ENCODE results near the gene MAL.

MAL gene

DNA sequence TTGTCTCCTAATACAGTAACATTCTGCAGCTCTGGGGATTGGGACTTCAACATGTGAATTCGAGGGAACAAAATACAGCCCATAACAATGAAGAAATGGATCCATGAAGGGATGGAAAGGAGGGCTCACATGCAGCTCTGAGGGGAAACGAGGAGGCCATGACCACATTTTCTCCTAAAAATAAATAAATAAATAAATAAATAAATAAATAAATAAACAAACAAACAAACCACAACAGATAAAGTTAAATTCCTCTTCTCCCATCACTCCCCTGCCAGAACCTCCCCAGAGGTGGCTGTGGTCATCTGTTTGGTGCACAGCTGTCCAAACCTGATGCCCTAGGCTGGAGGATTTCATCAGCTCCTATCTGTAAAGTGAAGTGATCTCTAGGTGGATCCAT is 42.7 kb downstream of the MAL start:
- DNase-seq (ENCODE audit: extremely low spot score), result no peak
- ChIA-PET POLR2A (no interaction called here), CTCF (no interaction called here)
- no peak for TF ChIP-seq FOXK2 (IDR thresholded peaks at IDR 0.05)
- no peak for TF ChIP-seq SUZ12 (IDR thresholded peaks at IDR 0.05)
- no peak for TF ChIP-seq BHLHE40 (IDR thresholded peaks at IDR 0.05; ENCODE audit: borderline replicate concordance)
- no peak for TF ChIP-seq HDGF (IDR thresholded peaks at IDR 0.05; ENCODE audit: borderline replicate concordance)
- no peak for TF ChIP-seq NFRKB (IDR thresholded peaks at IDR 0.05)
- no peak for TF ChIP-seq CTBP1 (IDR thresholded peaks at IDR 0.05; ENCODE audit: borderline replicate concordance)
- TF ChIP-seq FOXA1 (IDR thresholded peaks at IDR 0.05), result no peak
- TF ChIP-seq ARNT (IDR thresholded peaks at IDR 0.05), result no peak
- no peak for TF ChIP-seq TARDBP (IDR thresholded peaks at IDR 0.05)
- no peak for TF ChIP-seq ELF4 (IDR thresholded peaks at IDR 0.05)
- no peak for TF ChIP-seq ZNF384 (IDR thresholded peaks at IDR 0.05)
- no peak for TF ChIP-seq SP1 (IDR thresholded peaks at IDR 0.05)
- no peak for TF ChIP-seq FOXM1 (IDR thresholded peaks at IDR 0.05; ENCODE audit: borderline replicate concordance)
- TF ChIP-seq LEF1 (IDR thresholded peaks at IDR 0.05; ENCODE audit: borderline replicate concordance), result no peak
- TF ChIP-seq, protein P1, sequence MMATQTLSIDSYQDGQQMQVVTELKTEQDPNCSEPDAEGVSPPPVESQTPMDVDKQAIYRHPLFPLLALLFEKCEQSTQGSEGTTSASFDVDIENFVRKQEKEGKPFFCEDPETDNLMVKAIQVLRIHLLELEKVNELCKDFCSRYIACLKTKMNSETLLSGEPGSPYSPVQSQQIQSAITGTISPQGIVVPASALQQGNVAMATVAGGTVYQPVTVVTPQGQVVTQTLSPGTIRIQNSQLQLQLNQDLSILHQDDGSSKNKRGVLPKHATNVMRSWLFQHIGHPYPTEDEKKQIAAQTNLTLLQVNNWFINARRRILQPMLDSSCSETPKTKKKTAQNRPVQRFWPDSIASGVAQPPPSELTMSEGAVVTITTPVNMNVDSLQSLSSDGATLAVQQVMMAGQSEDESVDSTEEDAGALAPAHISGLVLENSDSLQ (IDR thresholded peaks at IDR 0.05), result no peak

DNA sequence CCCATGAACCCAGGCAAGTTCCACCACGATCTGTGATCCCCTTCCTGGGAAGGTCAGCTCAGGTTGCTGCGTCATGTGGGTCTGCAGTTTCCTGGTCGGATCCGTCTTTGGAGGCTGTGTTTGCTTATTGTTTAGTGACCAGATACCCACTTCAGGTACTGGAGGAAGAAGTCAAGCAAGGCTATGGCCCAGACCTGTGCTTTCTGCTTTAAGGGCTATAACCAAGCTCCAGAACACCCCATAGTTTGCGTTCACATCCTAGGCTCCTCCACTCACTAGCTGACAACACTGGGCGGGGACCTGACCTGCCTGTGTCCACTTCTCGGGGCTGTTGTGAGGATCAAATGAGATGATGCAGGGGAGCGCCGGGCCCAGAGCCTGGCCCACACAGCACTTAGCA is 44.0 kb downstream of the MAL start:
- POLR2A ChIA-PET, result no interaction called here
- CTCF ChIA-PET, result no interaction called here
- DNase-seq (ENCODE audit: extremely low spot score), result no peak
- TF ChIP-seq HDGF (IDR thresholded peaks at IDR 0.05; ENCODE audit: borderline replicate concordance) (no peak), ARNT (IDR thresholded peaks at IDR 0.05) (no peak), L3MBTL2 (conservative IDR thresholded peaks at IDR 0.05) (no peak), FOXA1 (IDR thresholded peaks at IDR 0.05) (no peak), TARDBP (IDR thresholded peaks at IDR 0.05) (no peak), CTBP1 (IDR thresholded peaks at IDR 0.05; ENCODE audit: borderline replicate concordance) (no peak), BHLHE40 (IDR thresholded peaks at IDR 0.05; ENCODE audit: borderline replicate concordance) (no peak)

DNA sequence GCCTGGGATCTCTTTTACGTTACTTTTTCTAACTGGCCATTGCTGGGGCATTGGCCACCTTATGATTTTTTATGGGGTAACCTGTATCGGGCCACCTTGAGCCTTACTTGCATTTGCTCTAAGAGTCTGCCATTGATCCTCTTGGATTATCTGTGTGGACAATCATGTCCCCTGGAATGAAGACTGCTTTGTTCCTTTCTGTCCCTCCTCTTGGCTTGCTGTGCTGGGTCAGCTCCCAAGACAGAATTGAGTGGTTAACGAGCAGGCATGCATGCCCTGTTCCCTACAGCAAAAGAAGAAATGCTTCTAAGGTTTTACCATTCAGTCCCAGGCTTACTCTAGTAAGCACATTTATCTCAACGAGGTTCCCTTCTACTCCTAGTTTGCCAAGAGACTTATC is 46.3 kb downstream of the MAL start:
- POLR2A ChIA-PET, result no interaction called here
- DNase-seq (ENCODE audit: extremely low spot score), result no peak
- no peak for TF ChIP-seq LEF1 (IDR thresholded peaks at IDR 0.05; ENCODE audit: borderline replicate concordance)
- no peak for TF ChIP-seq HDGF (IDR thresholded peaks at IDR 0.05; ENCODE audit: borderline replicate concordance)
- no peak for TF ChIP-seq FOXA1 (IDR thresholded peaks at IDR 0.05)
- no peak for TF ChIP-seq ZNF384 (IDR thresholded peaks at IDR 0.05)
- no peak for TF ChIP-seq CTBP1 (IDR thresholded peaks at IDR 0.05; ENCODE audit: borderline replicate concordance)
- TF ChIP-seq FOXK2 (IDR thresholded peaks at IDR 0.05), result no peak
- TF ChIP-seq, protein P1 (IDR thresholded peaks at IDR 0.05), result no peak
- no peak for TF ChIP-seq TARDBP (IDR thresholded peaks at IDR 0.05)
- TF ChIP-seq BHLHE40 (IDR thresholded peaks at IDR 0.05; ENCODE audit: borderline replicate concordance), result no peak
- no peak for TF ChIP-seq SUZ12 (IDR thresholded peaks at IDR 0.05)
- CTCF ChIA-PET, result no interaction called here

DNA sequence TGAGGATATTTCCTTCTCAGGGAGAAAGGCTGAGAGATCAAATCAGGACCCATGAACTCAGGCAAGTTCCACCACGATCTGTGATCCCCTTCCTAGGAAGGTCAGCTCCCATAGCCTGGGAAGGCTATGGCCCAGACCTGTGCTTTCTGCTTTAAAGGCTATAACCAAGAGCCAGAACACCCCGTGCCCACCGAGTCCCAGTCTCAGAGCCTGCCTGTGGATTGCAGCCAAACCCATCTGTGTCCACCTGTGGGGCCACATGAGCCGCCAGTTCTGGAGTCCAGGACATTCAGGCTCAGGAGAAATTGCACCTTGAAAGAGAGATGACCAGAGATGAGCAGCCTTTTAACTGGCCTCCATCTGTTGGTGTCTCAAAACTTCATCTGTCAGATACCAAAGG is 46.9 kb downstream of the MAL start:
- TF ChIP-seq ARNT (IDR thresholded peaks at IDR 0.05) (no peak), TARDBP (IDR thresholded peaks at IDR 0.05) (no peak)
- CTCF ChIA-PET, result no interaction called here
- POLR2A ChIA-PET, result no interaction called here
- no peak for DNase-seq (ENCODE audit: extremely low spot score)

DNA sequence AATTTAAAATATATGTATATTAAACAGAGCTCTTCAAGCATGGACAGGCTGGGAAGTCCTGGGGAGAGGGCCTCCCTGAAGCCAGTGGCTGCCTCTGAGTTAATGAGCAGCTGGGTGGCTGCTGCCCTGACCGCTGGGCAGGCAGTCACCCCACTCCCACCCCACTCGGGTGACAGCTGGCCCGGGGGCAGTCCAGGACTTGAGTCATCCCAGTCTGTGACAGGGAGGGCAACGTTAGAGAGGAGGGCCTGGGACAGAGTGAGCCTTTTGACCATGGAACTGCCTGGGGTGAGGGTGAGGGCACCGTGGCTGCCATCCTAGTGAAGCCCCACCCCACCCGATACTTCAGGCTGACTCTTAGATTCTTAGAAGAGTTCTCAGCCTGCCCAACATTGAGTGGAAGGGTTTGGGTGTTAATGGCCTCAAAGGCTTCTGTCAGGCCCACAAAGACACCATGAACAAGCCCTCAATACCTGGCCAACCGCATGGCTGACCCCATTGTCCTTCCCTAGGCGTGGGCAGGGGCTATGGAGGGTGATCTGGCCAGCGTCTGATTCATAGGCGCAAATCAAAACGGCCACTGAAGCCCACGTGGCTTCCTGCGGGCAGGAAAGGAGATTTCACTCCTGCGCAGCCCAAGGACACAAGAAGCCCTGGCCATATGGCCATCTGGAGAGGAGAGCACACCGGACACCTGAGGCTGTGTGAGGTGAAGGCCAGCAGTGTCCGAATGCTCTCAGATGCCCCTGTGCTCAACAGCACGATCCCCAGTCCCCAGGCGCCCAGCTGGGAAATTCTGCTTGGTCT is 48.6 kb downstream of the MAL start:
- POLR2A ChIA-PET, result no interaction called here
- no peak for DNase-seq (ENCODE audit: extremely low spot score)
- TF ChIP-seq CTBP1 (IDR thresholded peaks at IDR 0.05; ENCODE audit: borderline replicate concordance) (no peak), ZNF384 (IDR thresholded peaks at IDR 0.05) (no peak), BHLHE40 (IDR thresholded peaks at IDR 0.05; ENCODE audit: borderline replicate concordance) (no peak), NFRKB (IDR thresholded peaks at IDR 0.05) (no peak), ELF4 (IDR thresholded peaks at IDR 0.05) (no peak), HDGF (IDR thresholded peaks at IDR 0.05; ENCODE audit: borderline replicate concordance) (no peak), SP1 (IDR thresholded peaks at IDR 0.05) (no peak), L3MBTL2 (conservative IDR thresholded peaks at IDR 0.05) (no peak), FOXK2 (IDR thresholded peaks at IDR 0.05) (no peak), TARDBP (IDR thresholded peaks at IDR 0.05) (no peak)
- CTCF ChIA-PET, result interaction anchor here (0.6 kb wide), 1 partner anchor 235 kb away, joined by 6 read pairs; no protein-coding TSS in a partner anchor

DNA sequence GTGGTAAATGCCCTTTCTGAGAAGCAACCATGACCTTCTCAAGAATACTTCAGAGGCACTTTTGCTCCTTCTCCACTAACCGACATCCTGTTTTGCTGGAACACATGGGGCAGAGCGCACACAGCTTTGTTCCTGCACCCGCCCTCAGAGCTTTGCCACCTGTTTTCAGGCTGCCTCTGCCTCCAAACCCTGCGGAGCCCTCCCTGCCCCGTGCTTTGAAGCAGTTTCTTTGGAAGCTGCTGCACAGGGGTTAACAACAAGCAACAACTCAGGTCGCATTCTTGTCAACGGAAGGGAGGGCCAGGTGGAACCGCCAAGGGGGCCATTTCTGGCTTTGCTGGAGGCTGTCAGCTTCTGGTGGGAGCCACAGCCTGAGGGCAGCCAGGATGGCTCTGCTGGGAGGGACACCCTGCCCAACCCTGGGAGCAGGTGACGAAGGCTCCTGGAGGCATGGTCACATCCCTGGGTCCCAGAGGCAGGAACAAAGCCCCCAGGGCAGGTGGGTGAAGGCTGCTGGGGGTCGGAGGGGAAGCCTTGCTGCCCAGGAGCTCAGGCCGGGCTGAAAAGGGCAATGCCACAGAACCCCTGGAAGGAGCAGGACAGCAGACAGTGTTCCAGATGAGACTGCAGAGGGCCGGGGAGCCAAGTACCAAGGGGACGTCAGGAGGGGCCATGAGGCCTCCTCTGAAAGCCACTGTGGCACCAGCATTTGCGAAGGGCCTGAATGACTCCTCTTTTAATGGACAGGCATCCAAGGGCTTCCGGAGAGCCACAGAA is 49.3 kb downstream of the MAL start:
- POLR2A ChIA-PET, result no interaction called here
- DNase-seq (ENCODE audit: extremely low spot score), result no peak
- TF ChIP-seq LEF1 (IDR thresholded peaks at IDR 0.05; ENCODE audit: borderline replicate concordance) (no peak), BHLHE40 (IDR thresholded peaks at IDR 0.05; ENCODE audit: borderline replicate concordance) (no peak), HDGF (IDR thresholded peaks at IDR 0.05; ENCODE audit: borderline replicate concordance) (no peak), FOXK2 (IDR thresholded peaks at IDR 0.05) (no peak), CTBP1 (IDR thresholded peaks at IDR 0.05; ENCODE audit: borderline replicate concordance) (no peak), ARNT (IDR thresholded peaks at IDR 0.05) (no peak), SP1 (IDR thresholded peaks at IDR 0.05) (no peak), ELF4 (IDR thresholded peaks at IDR 0.05) (no peak), TARDBP (IDR thresholded peaks at IDR 0.05) (no peak)
- CTCF ChIA-PET, result interaction anchor here (0.6 kb wide), 2 partner anchors 35 to 235 kb away, joined by 3 to 6 read pairs; no protein-coding TSS in a partner anchor
